ENCODE results near the gene DNAI4. TPM values are rescaled to one million over a fixed set of nuclear protein-coding genes. Genes with fewer than 3 reads are reported as not detected.

Gene DNAI4
- total and polyA plus RNA-seq, 9 of the 15 experiments (the other 6 are each of a cell fraction or from before 2014, with no cell fraction given) = 0.57 to 4.8 (median 2.6) TPM; not detected in 1

Other genes with a start within 250 kb of the DNAI4 start
- not detected in 2 replicates for gene DYNLT5, start 172.4 kb downstream of the DNAI4 start, total RNA-seq (2014; rRNA removed)
- gene DYNLT5, start 172.4 kb downstream of the DNAI4 start, total RNA-seq (2014; rRNA removed; fragmentation: Illumina TruSeq; extraction: Trizol) = not detected in 2 replicates
- not detected in 2 replicates for gene DYNLT5, start 172.4 kb downstream of the DNAI4 start, total RNA-seq (2015; rRNA removed; fragmentation: Illumina TruSeq; extraction: Trizol)
- not detected in 2 replicates for gene DYNLT5, start 172.4 kb downstream of the DNAI4 start, total RNA-seq (2021)
- not detected in 2 replicates for gene DYNLT5, start 172.4 kb downstream of the DNAI4 start, polyA plus RNA-seq (2011; rRNA removed)
- not detected in 2 replicates for gene DYNLT5, start 172.4 kb downstream of the DNAI4 start, polyA plus RNA-seq (2014; fragmentation: Illumina TruSeq; extraction: Trizol)
- not detected for gene DYNLT5, start 172.4 kb downstream of the DNAI4 start, polyA plus RNA-seq (2014; fragmentation: Nextera tagmentation; extraction: Ambion mirVana)
- gene DYNLT5, start 172.4 kb downstream of the DNAI4 start, polyA plus RNA-seq (2014; rRNA removed) = not detected in 2 replicates
- gene INSL5, start 123.6 kb downstream of the DNAI4 start, total RNA-seq (2014; rRNA removed) = not detected in 2 replicates
- not detected in 2 replicates for gene INSL5, start 123.6 kb downstream of the DNAI4 start, total RNA-seq (2014; rRNA removed; fragmentation: Illumina TruSeq; extraction: Trizol)
- not detected in 2 replicates for gene INSL5, start 123.6 kb downstream of the DNAI4 start, total RNA-seq (2015; rRNA removed; fragmentation: Illumina TruSeq; extraction: Trizol)
- not detected in 2 replicates for gene INSL5, start 123.6 kb downstream of the DNAI4 start, total RNA-seq (2021)
- gene INSL5, start 123.6 kb downstream of the DNAI4 start, polyA plus RNA-seq (2011; rRNA removed) = not detected in 2 replicates
- not detected in 2 replicates for gene INSL5, start 123.6 kb downstream of the DNAI4 start, polyA plus RNA-seq (2014; fragmentation: Illumina TruSeq; extraction: Trizol)
- gene INSL5, start 123.6 kb downstream of the DNAI4 start, polyA plus RNA-seq (2014; fragmentation: Nextera tagmentation; extraction: Ambion mirVana) = not detected
- not detected in 2 replicates for gene INSL5, start 123.6 kb downstream of the DNAI4 start, polyA plus RNA-seq (2014; rRNA removed)
- 14.7 and 17.6 TPM in 2 replicates for gene MIER1, start 134 bp upstream of the DNAI4 start, total RNA-seq (2014; rRNA removed)
- gene MIER1, start 134 bp upstream of the DNAI4 start, total RNA-seq (2014; rRNA removed; fragmentation: Illumina TruSeq; extraction: Trizol) = 34.8 and 41.3 TPM in 2 replicates
- gene MIER1, start 134 bp upstream of the DNAI4 start, total RNA-seq (2015; rRNA removed; fragmentation: Illumina TruSeq; extraction: Trizol) = 28.7 and 28.9 TPM in 2 replicates
- 23.1 and 23.7 TPM in 2 replicates for gene MIER1, start 134 bp upstream of the DNAI4 start, total RNA-seq (2021)
- 13.5 and 16.3 TPM in 2 replicates for gene MIER1, start 134 bp upstream of the DNAI4 start, polyA plus RNA-seq (2011; rRNA removed)
- gene MIER1, start 134 bp upstream of the DNAI4 start, polyA plus RNA-seq (2014; fragmentation: Illumina TruSeq; extraction: Trizol) = 16.4 and 18.4 TPM in 2 replicates
- gene MIER1, start 134 bp upstream of the DNAI4 start, polyA plus RNA-seq (2014; fragmentation: Nextera tagmentation; extraction: Ambion mirVana) = 10 to 100 TPM; 21.5 to 23.7 TPM
- gene MIER1, start 134 bp upstream of the DNAI4 start, polyA plus RNA-seq (2014; rRNA removed) = 13.7 and 13.9 TPM in 2 replicates
- gene SLC35D1, start 129.3 kb upstream of the DNAI4 start, total RNA-seq (2014; rRNA removed) = 5.2 and 5.3 TPM in 2 replicates
- gene SLC35D1, start 129.3 kb upstream of the DNAI4 start, total RNA-seq (2014; rRNA removed; fragmentation: Illumina TruSeq; extraction: Trizol) = 9.3 and 10.1 TPM in 2 replicates
- gene SLC35D1, start 129.3 kb upstream of the DNAI4 start, total RNA-seq (2015; rRNA removed; fragmentation: Illumina TruSeq; extraction: Trizol) = 9.5 and 10.4 TPM in 2 replicates
- 6.5 and 7.1 TPM in 2 replicates for gene SLC35D1, start 129.3 kb upstream of the DNAI4 start, total RNA-seq (2021)
- 6.2 and 6.4 TPM in 2 replicates for gene SLC35D1, start 129.3 kb upstream of the DNAI4 start, polyA plus RNA-seq (2011; rRNA removed)
- gene SLC35D1, start 129.3 kb upstream of the DNAI4 start, polyA plus RNA-seq (2014; fragmentation: Illumina TruSeq; extraction: Trizol) = 6.7 and 6.8 TPM in 2 replicates
- 1 to 10 TPM; 2.3 to 3.4 TPM for gene SLC35D1, start 129.3 kb upstream of the DNAI4 start, polyA plus RNA-seq (2014; fragmentation: Nextera tagmentation; extraction: Ambion mirVana)
- gene SLC35D1, start 129.3 kb upstream of the DNAI4 start, polyA plus RNA-seq (2014; rRNA removed) = 4.9 and 5.7 TPM in 2 replicates
- gene C1orf141, start 210.1 kb upstream of the DNAI4 start, total RNA-seq (2014; rRNA removed) = not detected in 2 replicates
- gene C1orf141, start 210.1 kb upstream of the DNAI4 start, total RNA-seq (2014; rRNA removed; fragmentation: Illumina TruSeq; extraction: Trizol) = not detected in 2 replicates
- not detected in 2 replicates for gene C1orf141, start 210.1 kb upstream of the DNAI4 start, total RNA-seq (2015; rRNA removed; fragmentation: Illumina TruSeq; extraction: Trizol)
- gene C1orf141, start 210.1 kb upstream of the DNAI4 start, total RNA-seq (2021) = 0.18 TPM in 1 of 2 replicates, not detected in the other
- gene C1orf141, start 210.1 kb upstream of the DNAI4 start, polyA plus RNA-seq (2011; rRNA removed) = not detected in 2 replicates
- not detected in 2 replicates for gene C1orf141, start 210.1 kb upstream of the DNAI4 start, polyA plus RNA-seq (2014; fragmentation: Illumina TruSeq; extraction: Trizol)
- not detected for gene C1orf141, start 210.1 kb upstream of the DNAI4 start, polyA plus RNA-seq (2014; fragmentation: Nextera tagmentation; extraction: Ambion mirVana)
- gene C1orf141, start 210.1 kb upstream of the DNAI4 start, polyA plus RNA-seq (2014; rRNA removed) = not detected in 2 replicates
- 22.8 and 23.0 TPM in 2 replicates for gene IL23R, start 241.6 kb upstream of the DNAI4 start, total RNA-seq (2014; rRNA removed)
- gene IL23R, start 241.6 kb upstream of the DNAI4 start, total RNA-seq (2014; rRNA removed; fragmentation: Illumina TruSeq; extraction: Trizol) = 50.3 and 64.1 TPM in 2 replicates
- gene IL23R, start 241.6 kb upstream of the DNAI4 start, total RNA-seq (2015; rRNA removed; fragmentation: Illumina TruSeq; extraction: Trizol) = 51.0 and 52.7 TPM in 2 replicates
- 23.8 and 24.7 TPM in 2 replicates for gene IL23R, start 241.6 kb upstream of the DNAI4 start, total RNA-seq (2021)
- gene IL23R, start 241.6 kb upstream of the DNAI4 start, polyA plus RNA-seq (2011; rRNA removed) = 4.4 and 25.7 TPM in 2 replicates
- 34.8 and 38.9 TPM in 2 replicates for gene IL23R, start 241.6 kb upstream of the DNAI4 start, polyA plus RNA-seq (2014; fragmentation: Illumina TruSeq; extraction: Trizol)
- 1 to 10 TPM; 5.5 to 7.0 TPM for gene IL23R, start 241.6 kb upstream of the DNAI4 start, polyA plus RNA-seq (2014; fragmentation: Nextera tagmentation; extraction: Ambion mirVana)
- gene IL23R, start 241.6 kb upstream of the DNAI4 start, polyA plus RNA-seq (2014; rRNA removed) = 17.2 and 22.0 TPM in 2 replicates